PC-9 (cell line): ENCODE measurements around the gene GNG7. TPM values are rescaled to one million over a fixed set of nuclear protein-coding genes. Genes with fewer than 3 reads are reported as not detected.
"Not testable (repeated sequence)": the region's sequence is repeated elsewhere in the genome, so short reads cannot be mapped to it uniquely, and the experiment has no call there.

Source experiments
- BruUV-seq: library from RNA; stranded (reverse); fragments of 400-500 nt; replicated peaks from 2 replicates; lab custom pipeline; 2021; lab: Mats Ljungman, UMichigan
- CTCF ChIA-PET: fragments of 300-600 bp; sonication (Branson Sonifier 250); formaldehyde crosslinking; loops from one replicate; lab custom pipeline; 2022; ENCODE audit warnings: antibody characterized with exemption; lab: Charles Lee
- POLR2A ChIA-PET: fragments of 300-600 bp; sonication (Branson Sonifier 250); formaldehyde crosslinking; loops from one replicate; lab custom pipeline; 2022; ENCODE audit warnings: antibody characterized with exemption; ENCODE audit not compliant: unreplicated experiment; lab: Charles Lee
- DNase-seq, 2 experiments: peaks; one replicate each; pipeline versions ENCODE4 v3.0.0 to v3.0.0-alpha.2; 2015 to 2022; ENCODE audit warnings: mixed read lengths in 1 of 2
- H2AFZ ChIP-seq: fragments of 200-600 bp; sonication (generic); 2 replicates; pipeline ENCODE4 v1.8.1; 2017; ENCODE audit warnings: antibody characterized with exemption
- H3F3A ChIP-seq: fragments of 200-600 bp; sonication (generic); 2 replicates; pipeline ENCODE4 v1.8.1; 2017; ENCODE audit warnings: antibody characterized with exemption, mild to moderate bottlenecking, low read depth; ENCODE audit not compliant: insufficient read depth
- H3K27ac ChIP-seq: fragments of 200-600 bp; sonication (generic); 2 replicates; pipeline ENCODE4 v1.6.1; 2016; ENCODE audit warnings: mixed run types
- H3K27me3 ChIP-seq: fragments of 200-600 bp; sonication (generic); 2 replicates; pipeline ENCODE4 v1.6.1; 2016; ENCODE audit warnings: low read depth, mixed run types; ENCODE audit not compliant: insufficient read depth
- H3K36me3 ChIP-seq: fragments of 200-600 bp; sonication (generic); 2 replicates; pipeline ENCODE4 v1.6.1; 2016; ENCODE audit warnings: low read depth, mixed run types
- H3K4me1 ChIP-seq: fragments of 200-600 bp; sonication (generic); replicated peaks from 2 replicates; pipeline ENCODE4 v1.6.1; 2016; ENCODE audit warnings: mixed run types; ENCODE audit not compliant: insufficient read depth
- H3K4me2 ChIP-seq: fragments of 200-600 bp; sonication (generic); 2 replicates; pipeline ENCODE4 v1.6.1; 2017; ENCODE audit warnings: mixed run types
- H3K4me3 ChIP-seq: fragments of 200-600 bp; sonication (generic); 2 replicates; pipeline ENCODE4 v1.6.1; 2016; ENCODE audit warnings: mixed run types
- H3K79me2 ChIP-seq: fragments of 200-600 bp; sonication (generic); 2 replicates; pipeline ENCODE4 v1.6.1; 2017; ENCODE audit warnings: low read depth, mixed run types
- H3K9me2 ChIP-seq: fragments of 200-600 bp; sonication (generic); 2 replicates; pipeline ENCODE4 v1.8.1; 2017; ENCODE audit warnings: mild to moderate bottlenecking; ENCODE audit not compliant: insufficient read depth
- H3K9me3 ChIP-seq: fragments of 200-600 bp; sonication (generic); 2 replicates; pipeline ENCODE4 v1.8.1; 2016; ENCODE audit warnings: low read depth; ENCODE audit not compliant: insufficient read depth
- H4K20me1 ChIP-seq: fragments of 200-600 bp; sonication (generic); 2 replicates; pipeline ENCODE4 v1.8.1; 2017; ENCODE audit not compliant: insufficient read depth
- CTCF ChIP-seq: fragments of 200-600 bp; sonication (generic); conservative IDR thresholded peaks from 2 replicates; pipeline ENCODE4 v1.6.1; 2017; ENCODE audit warnings: mixed run types, antibody characterized with exemption, mild to moderate bottlenecking, moderate library complexity
- EZH2 ChIP-seq: fragments of 200-600 bp; sonication (generic); IDR thresholded peaks from 2 replicates; pipeline ENCODE4 v1.8.0; 2017; ENCODE audit warnings: antibody characterized with exemption, low read depth
- intact Hi-C: fragments of 100-400 bp; cut with micrococcal nuclease; formaldehyde crosslinking; loops from one replicate; pipeline ENCODE4 v1.10.0; 2022; ENCODE audit not compliant: unreplicated experiment
- total RNA-seq: library from RNA; stranded (reverse); gene quantifications from 2 replicates; pipeline ENCODE4 v1.2.3, GENCODE V29; 2021

The GNG7 gene
- total RNA-seq, 1 experiment from 2014 or later: 2.8 TPM

- peaks cover 4% of the 10 kb centered on the region; the same call in 1 of the 2 replicates for H3F3A ChIP-seq
- DNase-seq: no peak
- CTCF ChIA-PET: interaction anchor here (0.6 kb wide), 1 partner anchor 168 kb away, joined by 11 read pairs; no protein-coding TSS in a partner anchor
- H2AFZ ChIP-seq: no peak overlapping the region
- no peaks in the 10 kb centered on the region for H4K20me1 ChIP-seq
- H3K9me2 ChIP-seq: no peaks in the 10 kb centered on the region
- H3K4me1 ChIP-seq: no peaks in the 10 kb centered on the region
- no peak overlapping the region for H3K4me3 ChIP-seq
- H3K9me3 ChIP-seq: no peaks in the 10 kb centered on the region
- H3K36me3 ChIP-seq: no peaks in the 10 kb centered on the region
- no peak overlapping the region for H3K4me2 ChIP-seq
- no peaks in the 10 kb centered on the region for H3K79me2 ChIP-seq
- TF ChIP-seq EZH2 (no peak), CTCF (no peak)
- intact Hi-C loops: no loop called here
- POLR2A ChIA-PET: interaction anchor here (0.7 kb wide), 1 partner anchor 33 kb away, joined by 3 read pairs; no protein-coding TSS in a partner anchor
- no TSS peak for BruUV-seq
- no peaks in the 10 kb centered on the region for H3K27me3 ChIP-seq
- no peak overlapping the region for H3K27ac ChIP-seq
Measured at GRCh38 chr19:2584002-2584401, 118.5 kb downstream of the GNG7 start.

DNA sequence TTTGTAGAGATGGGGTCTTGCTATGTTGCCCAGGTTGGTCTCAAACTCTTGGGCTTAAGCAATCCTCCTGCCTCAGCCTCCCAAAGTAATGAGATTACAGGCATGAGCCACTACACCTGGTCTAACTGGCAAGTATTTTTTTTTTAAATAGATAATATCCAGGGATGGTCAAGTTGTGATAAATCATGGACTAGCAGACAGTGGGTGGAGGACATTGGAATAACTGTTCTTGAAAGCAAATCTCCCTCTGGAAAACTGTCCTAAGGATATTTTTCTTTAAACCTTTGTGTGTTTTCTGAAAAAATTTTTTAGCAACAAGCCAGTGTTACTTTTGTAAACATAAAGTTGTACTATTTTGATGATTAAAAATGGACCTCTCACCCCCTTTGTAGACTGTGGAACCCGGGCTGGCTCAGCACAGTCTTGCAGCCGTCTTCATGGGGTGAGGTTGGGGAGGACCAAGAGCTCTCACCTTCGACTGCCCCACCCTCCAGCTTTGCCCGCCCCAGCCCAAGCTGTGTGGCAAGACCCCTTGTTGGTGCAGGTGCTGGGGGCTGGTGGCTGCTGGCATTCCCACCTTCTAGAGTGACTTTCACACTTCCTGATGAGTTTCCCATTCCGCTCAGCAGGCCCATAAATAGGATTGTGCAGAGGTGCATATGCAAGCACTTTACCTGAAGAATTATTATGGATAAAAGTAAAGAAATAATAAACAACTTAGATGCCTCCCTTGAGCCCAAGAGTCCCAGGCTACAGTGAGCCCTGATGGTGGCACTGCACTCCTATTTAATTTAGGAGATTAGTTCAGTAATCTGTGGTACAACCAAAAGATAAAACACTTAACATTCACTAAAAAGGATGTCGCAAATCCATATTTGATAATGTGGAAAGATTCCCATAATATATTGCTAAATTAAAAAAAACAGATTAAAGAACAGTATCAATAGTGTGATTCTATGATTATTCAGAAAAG is 119.2 kb downstream of the GNG7 start:
- H3K4me1 ChIP-seq: peaks cover 4% of the 10 kb centered on the region
- no peak for DNase-seq
- no peaks in the 10 kb centered on the region for H3K9me2 ChIP-seq
- no TSS peak for BruUV-seq
- H3K4me3 ChIP-seq: no peak overlapping the region
- no peaks in the 10 kb centered on the region for H3K36me3 ChIP-seq
- no peak overlapping the region for H3K4me2 ChIP-seq
- no peak overlapping the region for H2AFZ ChIP-seq
- H3K27ac ChIP-seq: no peak overlapping the region
- intact Hi-C loops: no loop called here
- ChIA-PET POLR2A (interaction anchor here (0.7 kb wide), 1 partner anchor 34 kb away, joined by 3 read pairs; no protein-coding TSS in a partner anchor), CTCF (interaction anchor here (0.6 kb wide), 1 partner anchor 168 kb away, joined by 11 read pairs; no protein-coding TSS in a partner anchor)
- H3K9me3 ChIP-seq: no peaks in the 10 kb centered on the region
- H3F3A ChIP-seq: peaks cover 11% of the 10 kb centered on the region
- TF ChIP-seq CTCF (no peak), EZH2 (no peak)
- no peaks in the 10 kb centered on the region for H3K27me3 ChIP-seq
- no peaks in the 10 kb centered on the region for H4K20me1 ChIP-seq
- no peaks in the 10 kb centered on the region for H3K79me2 ChIP-seq

GRCh38 chr19:2580396-2580795 is 122.1 kb downstream of the GNG7 start:
- CTCF ChIA-PET: interaction anchor here (0.7 kb wide), 1 partner anchor 169 kb away, joined by 6 read pairs; no protein-coding TSS in a partner anchor
- intact Hi-C loops, POLR2A ChIA-PET, H4K20me1 ChIP-seq, H3K4me2 ChIP-seq, H2AFZ ChIP-seq, H3K79me2 ChIP-seq, H3K27ac ChIP-seq, H3K9me2 ChIP-seq, DNase-seq, H3K9me3 ChIP-seq, H3K4me3 ChIP-seq, H3K27me3 ChIP-seq, BruUV-seq, H3K36me3 ChIP-seq: not testable (repeated sequence)
- Histone ChIP-seq H3F3A (peaks cover 21% of the 10 kb centered on the region), H3K4me1 (peaks cover 21% of the 10 kb centered on the region)
